HG02885 (cell line): Measurements from ENCODE around the gene HAO1.
"Not testable (repeated sequence)": the region's sequence is repeated elsewhere in the genome, so short reads cannot be mapped to it uniquely, and the experiment has no call there.

Experiments
- ATAC-seq: cut with Tn5 transposase; IDR thresholded peaks from one replicate; pipeline ENCODE4 v1.9.1; 2021; ENCODE audit warnings: mild to moderate bottlenecking; ENCODE audit not compliant: unreplicated experiment, poor library complexity

HAO1 gene

GRCh38 chr20:7940341-7940740 is at the start of gene HAO1:
Gene HAO1, minus strand, starts transcription at chr20:7940458. Its CDS starts 36 bp downstream, at chr20:7940422.
- ATAC-seq = no peak

GRCh38 chr20:7989379-7989778 is 49.1 kb upstream of the HAO1 start:
- no peak for ATAC-seq

- no peak for ATAC-seq
Measured at GRCh38 chr20:7985916-7986315, 45.7 kb upstream of the HAO1 start.

DNA sequence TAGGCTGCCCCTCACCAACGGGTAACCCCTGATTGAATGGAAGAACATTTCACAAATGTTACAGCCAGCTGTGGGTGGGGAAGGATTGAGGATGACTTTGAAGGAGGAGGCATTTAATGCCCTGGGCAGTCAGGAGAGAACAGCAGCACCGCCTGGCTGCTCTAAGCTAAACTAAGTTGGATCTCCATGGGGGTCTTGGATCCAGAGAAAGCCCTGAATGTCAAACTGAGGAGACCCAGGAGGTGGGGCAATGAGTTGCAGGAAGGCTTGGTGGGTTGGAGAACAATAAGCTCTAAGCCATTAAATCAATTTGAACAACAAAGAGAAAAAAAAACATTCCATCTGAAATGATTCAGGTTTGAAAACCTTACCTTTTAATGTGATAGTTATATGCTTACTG is 43.9 kb upstream of the HAO1 start:
- ATAC-seq = no peak

DNA sequence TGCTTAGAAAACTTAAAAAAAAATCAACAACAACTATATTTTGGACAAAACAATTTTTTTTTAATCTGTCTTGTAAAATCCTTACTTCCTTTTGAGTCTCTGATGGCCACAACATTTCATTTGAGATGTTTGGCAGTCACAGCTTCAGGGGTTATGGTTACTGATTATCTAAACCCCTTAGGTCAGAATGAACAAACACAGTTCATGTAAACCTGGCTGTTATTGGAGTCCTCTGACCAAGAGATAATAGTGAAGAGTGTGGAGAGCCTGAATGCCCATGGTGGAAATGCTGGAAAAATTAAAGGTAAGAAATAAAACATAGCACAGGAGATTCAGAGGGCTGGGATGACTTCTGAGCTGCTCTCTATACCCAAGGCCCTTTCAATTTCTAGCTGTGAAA is 41.1 kb upstream of the HAO1 start:
- no peak for ATAC-seq

- ATAC-seq = peak; percentile 83
Measured at GRCh38 chr20:7980332-7981046, 40.2 kb upstream of the HAO1 start.

- no peak for ATAC-seq
Measured at GRCh38 chr20:7977709-7978108, 37.5 kb upstream of the HAO1 start.

DNA sequence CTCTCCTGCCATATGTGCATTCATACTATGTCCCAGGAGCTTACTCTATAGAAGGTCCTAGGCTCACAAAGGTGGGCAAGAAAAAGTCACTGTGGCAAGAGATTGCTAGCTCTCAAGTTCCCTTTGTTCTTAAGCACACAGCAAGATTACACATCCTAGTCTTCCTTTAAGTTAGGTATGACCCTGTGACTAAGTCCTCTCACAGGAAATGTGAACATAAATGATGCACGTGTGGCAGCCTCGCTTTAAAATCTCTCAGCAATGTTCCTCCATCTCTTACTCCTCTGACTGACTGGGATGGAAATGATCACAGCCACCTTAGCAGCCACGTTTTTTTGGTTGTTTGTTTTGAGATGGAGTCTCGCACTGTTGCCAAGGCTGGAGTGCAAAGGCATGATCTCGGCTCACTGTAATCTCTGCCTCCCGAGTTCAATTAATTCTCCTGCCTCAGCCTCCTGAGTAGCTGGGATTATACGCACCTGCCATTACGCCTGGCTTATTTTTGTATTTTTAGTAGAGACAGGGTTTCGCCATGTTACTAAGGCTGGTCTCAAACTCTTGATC is 35.7 kb upstream of the HAO1 start:
- ATAC-seq = no peak

GRCh38 chr20:7974785-7975435 is 34.7 kb upstream of the HAO1 start:
- no peak for ATAC-seq

DNA sequence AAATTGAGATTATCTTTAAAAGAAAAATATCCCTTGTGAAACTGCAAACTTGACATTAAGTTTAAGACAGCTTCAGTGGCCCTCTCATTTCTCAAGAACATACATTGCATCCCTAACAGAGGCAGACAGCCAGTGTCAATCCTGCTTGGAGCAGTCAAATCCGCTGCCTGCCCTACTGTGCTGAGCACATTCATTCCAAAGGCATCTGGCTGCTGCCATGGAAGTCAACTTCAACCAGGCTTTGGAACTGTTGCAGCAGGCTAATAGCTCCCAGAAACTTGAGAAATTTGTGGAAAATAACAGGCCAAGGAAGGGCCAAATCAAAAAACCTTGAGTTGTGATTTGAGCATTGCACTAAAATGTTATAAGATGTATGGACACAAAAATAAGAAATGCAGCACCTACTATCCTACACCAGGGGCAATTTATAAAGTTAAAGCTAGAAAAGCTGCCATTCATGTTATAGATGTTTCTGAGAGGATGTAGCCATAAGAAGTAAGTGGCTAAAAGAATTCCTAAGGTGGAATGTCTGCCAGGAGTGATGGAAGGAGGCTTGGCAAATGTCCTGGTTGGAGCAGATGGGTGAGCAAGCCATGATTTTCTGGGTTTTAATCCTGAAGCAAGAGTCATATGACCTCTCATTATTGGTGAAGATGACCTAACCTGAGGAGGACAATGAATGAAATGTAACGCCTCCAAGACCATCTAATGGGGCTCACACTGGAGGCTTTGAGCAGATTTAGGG is 31.4 kb upstream of the HAO1 start:
- ATAC-seq = no peak

GRCh38 chr20:7967199-7967844 is 27.1 kb upstream of the HAO1 start:
- ATAC-seq = no peak

DNA sequence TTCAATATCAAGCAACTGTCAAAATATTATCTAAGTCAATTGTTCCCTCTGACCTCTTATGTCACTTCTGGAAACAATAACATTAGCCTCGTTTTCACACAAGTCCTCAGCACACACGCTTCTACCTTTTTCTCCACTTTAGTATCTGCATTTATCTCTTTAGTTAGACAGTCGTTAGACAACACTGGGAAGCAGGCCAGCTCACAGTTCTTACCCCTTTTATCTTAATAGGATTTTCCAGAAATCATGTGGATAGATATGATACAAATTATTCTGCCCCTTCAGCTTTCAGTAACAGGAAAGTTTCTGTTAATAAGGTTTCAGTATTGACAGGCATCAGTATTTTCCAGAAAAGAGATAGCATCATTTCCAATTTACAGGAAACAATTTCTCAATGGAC is 25.9 kb upstream of the HAO1 start:
- no peak for ATAC-seq

- ATAC-seq = no peak
Measured at GRCh38 chr20:7959484-7959883, 19.2 kb upstream of the HAO1 start.

DNA sequence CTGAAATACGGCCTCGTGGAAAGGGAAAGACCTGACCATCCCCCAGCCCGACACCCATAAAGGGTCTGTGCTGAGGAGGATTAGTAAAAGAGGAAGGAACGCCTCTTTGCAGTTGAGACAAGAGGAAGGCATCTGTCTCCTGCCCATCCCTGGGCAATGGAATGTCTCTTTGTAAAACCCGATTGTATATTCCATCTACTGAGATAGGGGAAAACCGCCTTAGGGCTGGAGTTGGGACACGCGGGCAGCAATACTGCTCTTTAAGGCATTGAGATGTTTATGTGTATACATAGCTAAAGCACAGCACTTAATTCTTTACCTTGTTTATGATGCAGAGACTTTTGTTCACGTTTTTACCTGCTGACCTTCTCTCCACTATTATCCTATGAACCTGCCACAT is 16.3 kb upstream of the HAO1 start:
- ATAC-seq = not testable (repeated sequence)

GRCh38 chr20:7950387-7950786 is 10.1 kb upstream of the HAO1 start:
- ATAC-seq = no peak

DNA sequence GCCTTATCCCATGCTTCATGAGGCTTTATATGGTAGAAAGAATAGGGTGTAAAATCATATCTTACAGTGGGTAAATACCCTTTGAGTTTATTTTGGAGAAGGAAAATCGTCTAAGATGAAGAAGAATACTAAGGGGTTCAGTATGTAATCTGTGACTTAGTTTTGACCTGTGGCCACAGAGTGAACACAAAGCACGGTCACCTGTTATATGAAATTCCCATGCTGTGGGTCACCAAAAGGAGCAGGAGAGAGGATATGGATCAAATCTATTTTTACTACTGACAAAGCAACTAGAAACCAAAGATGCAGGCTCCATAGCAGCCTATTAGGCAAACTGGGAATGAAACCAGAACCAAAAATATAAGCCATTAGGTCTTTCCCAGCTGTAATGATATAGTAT is 3.6 kb upstream of the HAO1 start:
- no peak for ATAC-seq

DNA sequence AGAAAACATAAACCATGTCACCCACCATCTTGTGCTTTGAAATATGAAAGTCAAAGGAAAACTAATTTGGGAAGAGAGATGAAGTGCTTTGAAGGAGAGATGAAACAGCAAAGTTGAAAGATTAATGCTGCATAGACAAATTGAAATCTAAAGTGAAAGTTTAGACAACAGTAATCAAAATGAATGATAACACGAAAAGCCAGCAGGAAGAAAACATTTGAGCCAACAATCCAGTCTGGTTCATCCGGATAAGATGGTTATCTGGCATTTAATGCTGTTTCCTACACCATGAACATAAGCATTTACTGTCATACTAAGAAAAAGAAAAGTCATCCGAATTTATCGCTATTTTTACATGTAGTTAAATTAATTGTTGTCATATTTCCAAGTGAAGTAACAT is 595 bp downstream of the HAO1 start:
- ATAC-seq = no peak

GRCh38 chr20:7938058-7938457 is 2.2 kb downstream of the HAO1 start:
- ATAC-seq = no peak

DNA sequence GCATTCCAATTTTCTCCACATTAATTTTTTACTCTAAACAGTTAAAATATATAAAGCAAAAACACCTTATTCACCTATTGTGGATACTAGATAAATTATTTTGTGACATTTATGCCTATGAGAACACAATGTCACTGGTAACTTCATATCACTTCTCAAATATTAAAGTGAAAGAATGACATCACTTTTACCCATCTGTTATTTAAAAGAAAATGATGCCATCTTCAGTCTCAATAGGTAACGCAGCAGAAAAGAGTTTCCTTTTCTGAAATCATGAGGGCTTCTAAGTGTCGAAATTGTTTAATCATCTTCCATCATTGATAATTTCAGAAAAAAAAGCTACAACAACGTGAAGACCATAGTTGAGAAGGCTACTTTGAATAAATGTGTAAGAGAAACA is 2.9 kb downstream of the HAO1 start:
- ATAC-seq = no peak

DNA sequence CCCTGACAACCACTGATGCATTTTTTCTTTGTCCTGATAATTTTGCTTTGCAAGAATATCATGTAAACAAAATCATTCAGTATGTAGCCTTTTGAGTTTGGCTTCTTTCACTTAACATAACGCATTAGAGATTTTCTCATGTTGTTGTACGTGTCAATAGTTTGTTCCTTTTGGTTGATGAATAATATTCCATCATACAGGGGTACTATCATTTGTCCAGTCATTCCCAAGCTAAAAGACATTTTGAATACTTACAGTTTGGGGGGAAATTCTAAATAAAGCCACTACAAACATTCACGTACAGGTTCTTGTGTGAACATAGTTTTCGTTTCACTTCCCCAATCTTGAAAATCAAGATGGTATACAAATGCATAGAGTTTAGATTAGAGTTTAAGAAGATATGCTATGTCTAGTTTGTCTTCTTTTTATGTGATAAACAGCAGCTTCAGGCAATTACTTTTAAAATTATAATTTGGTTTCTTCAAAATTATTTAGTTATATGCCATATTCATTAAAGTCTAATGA is 5.2 kb downstream of the HAO1 start:
- ATAC-seq = peak; percentile 86
